NCI-H128 (cell line): ENCODE results near the gene PSMB2.

ENCODE experiments used
- DNase-seq: peaks from one replicate; lab custom pipeline; 2025; ENCODE audit not compliant: unreplicated experiment; lab: John Stamatoyannopoulos, UW

The PSMB2 gene

DNA sequence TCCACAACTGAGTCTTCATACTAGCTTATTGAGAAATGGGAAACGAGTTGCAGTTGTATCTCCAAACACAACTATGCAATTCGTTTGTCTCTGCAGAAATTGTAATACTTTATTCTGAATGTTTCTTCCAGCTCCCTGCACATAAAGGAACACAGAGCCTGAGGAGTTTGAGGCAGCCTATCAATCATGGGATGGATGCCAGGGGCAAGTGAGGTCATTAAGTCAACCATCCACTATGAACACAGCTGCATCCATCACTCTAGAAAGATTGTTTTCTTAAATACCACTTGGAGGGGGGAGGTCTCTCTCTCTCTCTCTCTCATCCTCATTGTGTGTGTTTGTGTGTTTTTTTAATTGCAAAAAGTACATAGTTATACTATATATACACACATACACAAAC lies 2.9 kb upstream of the PSMB2 start:
- no peak for DNase-seq

DNA sequence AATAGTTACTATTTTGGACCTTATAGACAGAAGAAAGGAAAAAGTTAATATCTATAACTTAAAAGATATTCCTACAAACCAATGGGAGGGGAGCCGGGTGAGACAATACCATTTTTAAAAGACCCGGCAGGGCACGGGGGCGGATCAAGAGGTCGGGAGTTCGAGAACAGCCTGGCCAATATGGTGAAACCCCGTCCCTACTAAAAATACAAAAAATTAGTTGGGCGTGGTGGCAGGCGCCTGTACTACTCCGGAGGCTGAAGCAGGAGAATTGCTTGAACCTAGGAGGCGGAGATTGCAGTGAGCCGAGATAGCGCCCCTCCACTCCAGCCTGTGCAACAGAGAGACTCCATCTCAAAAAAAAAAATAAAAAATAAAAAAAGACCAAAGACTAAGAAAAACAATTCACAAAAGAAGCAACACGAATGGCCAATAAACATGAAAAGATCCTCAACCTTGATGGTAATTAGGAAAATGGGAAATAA lies 1.2 kb upstream of the PSMB2 start:
- no peak for DNase-seq

GRCh38 chr1:35640380-35641232 lies 720 bp downstream of the PSMB2 start:
- DNase-seq: no peak

- no peak for DNase-seq
These were observed 3.9 kb downstream of the PSMB2 start for GRCh38 chr1:35637401-35637809.

DNA sequence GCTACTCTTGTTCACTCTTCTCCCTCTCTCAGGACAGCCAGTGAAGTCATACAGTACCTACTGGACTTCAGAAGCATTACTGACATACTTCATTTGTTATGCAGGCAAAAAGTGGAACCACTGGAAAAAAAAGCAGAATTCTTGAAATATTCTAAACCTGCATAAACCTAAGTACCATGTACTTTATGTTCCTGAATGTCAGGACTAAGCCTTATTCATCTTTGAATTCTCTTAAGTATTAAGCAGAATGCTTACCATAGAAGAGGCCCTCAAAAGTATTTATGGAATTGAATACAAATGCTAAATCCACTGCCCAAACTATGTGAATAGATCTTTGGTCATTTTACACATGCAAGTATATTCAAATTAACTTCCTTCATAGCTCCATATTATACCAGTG lies 7.8 kb downstream of the PSMB2 start:
- no peak for DNase-seq

DNA sequence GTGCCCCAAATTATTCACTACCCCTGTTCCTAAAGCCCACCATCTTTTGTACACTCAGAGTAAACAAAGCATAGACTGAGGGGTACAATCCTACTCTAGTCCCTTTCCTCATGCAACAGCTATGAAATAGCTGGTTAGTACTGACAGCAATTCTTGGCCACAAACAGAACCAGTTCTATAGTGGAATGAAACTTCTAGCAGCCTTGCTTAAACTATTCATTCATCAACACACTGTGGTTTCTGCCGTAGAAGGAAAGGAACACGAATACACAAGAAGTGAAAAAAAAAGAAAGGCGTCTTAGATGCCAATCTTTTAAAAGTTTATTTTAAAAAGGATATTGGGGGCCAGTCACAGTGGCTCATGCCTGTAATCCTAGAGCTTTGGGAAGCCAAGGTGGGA lies 9.9 kb downstream of the PSMB2 start:
- DNase-seq: no peak

- no peak for DNase-seq
These were observed 12.3 kb downstream of the PSMB2 start for GRCh38 chr1:35629051-35629450.

GRCh38 chr1:35623832-35624231 lies 17.5 kb downstream of the PSMB2 start:
- DNase-seq: no peak

DNA sequence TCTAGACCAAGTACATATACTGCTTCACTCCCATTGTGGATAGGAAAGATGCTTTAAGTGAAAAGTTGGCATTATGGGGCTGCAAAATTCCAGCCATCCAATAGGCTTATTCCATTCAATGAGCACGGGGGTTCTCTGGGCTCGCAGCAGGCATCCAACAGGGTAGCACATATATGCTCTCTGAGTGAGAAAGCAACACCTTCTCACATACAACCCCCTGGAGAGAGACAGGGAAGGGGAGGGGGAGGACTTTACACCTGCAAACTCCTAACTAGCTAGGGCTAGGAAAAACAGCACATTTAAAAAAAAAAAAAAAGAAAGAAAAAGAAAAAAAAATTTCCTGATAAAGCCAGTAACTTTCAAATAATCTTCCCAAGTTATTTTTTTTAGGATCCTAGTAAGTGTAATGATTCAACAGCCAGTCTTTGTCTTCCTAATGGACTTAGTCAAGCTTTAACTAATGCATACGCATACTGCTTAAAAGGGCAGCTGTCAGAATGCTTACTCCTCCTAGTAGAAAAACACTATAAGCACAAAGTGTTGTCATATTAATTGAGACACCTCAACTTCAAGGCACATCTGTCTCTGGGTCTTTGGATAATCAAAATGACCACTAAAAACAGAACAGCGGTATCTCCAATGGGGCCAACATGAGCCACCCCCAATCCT lies 18.7 kb downstream of the PSMB2 start:
- no peak for DNase-seq

GRCh38 chr1:35619237-35620121 lies 21.8 kb downstream of the PSMB2 start:
- no peak for DNase-seq

GRCh38 chr1:35615440-35615839 lies 25.9 kb downstream of the PSMB2 start:
- no peak for DNase-seq

- DNase-seq: no peak
These were observed 29.7 kb downstream of the PSMB2 start for GRCh38 chr1:35611655-35612054.

DNA sequence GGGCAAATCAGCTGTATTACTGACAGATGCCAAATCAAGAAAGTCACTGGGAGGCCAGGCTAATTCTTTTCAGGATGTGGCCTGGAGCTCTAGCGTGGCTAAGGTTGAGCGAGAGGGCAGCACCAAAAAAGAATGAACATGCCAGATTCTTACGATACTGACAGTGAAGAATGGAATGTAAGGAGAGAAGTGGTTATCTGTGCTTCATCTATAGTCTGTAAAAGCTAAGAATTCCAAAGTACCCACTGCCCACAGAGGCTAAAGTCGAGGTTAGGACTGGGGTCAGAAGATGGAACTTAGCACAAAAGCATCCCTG lies 35.5 kb downstream of the PSMB2 start:
- DNase-seq: no peak

DNA sequence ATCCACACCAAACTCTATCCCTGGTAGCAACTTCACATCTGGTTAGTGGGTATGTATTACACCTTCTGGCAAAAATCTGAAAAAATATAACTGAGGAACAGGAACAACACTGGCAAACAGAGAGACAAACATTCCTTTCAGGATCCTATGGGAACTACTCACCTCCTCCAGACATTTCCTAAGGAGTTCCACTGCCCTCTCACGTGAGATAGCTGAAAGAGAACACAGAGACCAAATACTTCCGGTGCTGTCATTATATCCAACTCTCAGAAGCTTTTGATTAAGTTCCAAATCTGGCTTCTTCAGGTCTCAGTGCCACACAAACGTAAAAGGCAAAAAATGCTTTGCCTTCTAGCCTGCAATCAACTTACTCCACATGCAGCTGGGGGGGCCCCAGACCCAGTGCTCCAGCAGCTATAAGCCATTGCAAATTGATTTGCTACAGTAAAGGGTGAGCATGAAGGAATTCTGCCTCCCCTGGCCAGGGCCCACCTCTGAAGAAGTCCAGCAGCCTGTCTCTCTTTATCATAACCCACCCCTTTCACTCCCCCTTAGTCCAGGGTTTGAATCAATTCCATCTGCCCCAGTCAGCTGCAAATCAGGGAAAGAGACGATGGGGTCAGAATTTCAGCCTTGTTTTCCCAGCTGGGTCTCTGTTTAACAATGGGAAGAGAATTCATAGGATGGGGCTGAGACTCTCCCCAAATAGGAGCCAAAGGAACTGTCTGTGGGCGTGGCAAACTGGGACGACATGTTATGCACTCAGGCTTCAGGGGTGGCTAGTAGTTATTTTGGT lies 36.1 kb downstream of the PSMB2 start:
- no peak for DNase-seq

DNA sequence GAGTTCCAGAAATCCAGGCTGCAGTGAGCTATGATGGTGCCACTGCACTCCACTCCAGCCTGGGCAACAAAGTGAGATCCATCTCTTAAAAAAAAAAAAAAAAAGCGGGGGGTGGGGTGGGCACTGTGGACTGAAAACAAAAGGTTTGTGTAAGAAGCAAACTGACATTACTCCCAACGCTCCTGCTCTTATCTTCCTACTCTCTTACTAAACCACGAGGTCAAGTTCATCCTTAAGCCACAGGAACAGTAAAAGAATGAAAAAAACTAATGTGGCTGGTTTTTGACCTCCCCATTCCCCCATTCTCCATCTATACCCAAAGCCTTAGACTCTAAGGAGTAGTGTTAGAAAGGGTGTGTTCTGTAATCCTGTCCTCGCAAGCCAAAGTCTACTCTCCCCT lies 37.4 kb downstream of the PSMB2 start:
- no peak for DNase-seq

- no peak for DNase-seq
These were observed 37.9 kb downstream of the PSMB2 start for GRCh38 chr1:35603468-35603867.

GRCh38 chr1:35600593-35600992 lies 40.7 kb downstream of the PSMB2 start:
- no peak for DNase-seq

DNA sequence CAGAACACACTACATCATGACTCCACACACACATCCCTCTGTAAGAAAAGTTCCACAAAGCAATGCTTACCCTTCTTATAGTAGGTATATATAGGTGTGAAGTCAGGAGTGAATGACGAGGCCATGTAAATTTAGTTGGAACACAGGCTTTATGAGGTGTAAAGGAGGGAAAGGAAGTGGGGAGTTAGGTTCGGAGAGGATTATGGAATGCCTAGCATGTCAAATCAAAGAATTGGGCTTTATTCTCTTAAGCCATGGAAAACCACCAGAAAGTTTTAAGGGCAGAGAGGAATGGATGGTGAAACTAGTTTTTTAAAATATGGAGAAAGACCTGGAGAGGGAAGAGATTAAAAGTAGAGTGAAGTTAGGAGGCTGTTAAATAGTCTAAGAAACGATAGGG lies 41.9 kb downstream of the PSMB2 start:
- DNase-seq: no peak

DNA sequence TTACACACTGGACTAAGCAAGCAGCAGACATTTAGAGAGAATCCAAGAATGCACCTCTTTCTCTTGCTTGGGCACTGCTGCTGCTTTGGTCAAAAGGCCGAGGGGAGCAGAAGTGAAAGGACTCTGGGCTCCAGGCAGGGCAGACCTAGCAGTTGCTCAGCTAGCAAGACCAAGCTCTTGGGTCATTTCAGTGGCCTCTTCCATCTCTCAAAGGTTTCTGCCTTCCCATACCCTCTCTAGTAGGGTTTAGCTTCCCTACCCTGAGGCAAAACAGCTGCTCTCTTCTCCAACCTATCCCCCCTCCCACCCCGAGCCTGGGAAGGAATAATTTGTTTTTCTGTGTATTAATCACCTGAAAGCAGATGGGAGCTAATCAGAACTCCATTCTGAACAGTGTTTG lies 42.4 kb downstream of the PSMB2 start:
- no peak for DNase-seq

DNA sequence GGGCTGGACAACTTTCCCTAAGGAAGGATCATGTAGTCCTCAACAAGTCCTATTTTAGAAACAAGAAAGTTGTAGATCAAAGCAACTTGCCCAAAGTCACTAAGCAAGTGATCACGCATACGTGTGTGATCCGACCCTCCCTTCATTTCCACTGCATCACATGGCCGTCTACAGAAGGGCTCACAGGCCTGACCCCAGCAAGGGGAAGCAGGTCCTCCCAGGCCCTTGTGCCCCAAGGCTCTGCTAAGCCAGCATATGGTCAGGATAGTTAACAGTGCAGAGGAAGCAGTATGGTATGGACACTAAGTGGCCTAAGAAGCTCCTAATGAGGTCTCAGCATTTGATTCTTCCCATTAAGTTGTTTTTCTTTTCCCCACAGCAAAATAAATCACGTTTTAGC lies 43.5 kb downstream of the PSMB2 start:
- no peak for DNase-seq

- no peak for DNase-seq
These were observed 45.6 kb downstream of the PSMB2 start for GRCh38 chr1:35595684-35596083.
